ENCODE results near the gene ARHGEF10L.

- TF ChIP-seq ZNF18 (tag by site-specific recombination; IDR thresholded peaks at IDR 0.05) (no peak), ZNF830 (tag by site-specific recombination; IDR thresholded peaks at IDR 0.05; ENCODE audit: low read depth) (no peak), CTCF (tag by site-specific recombination; IDR thresholded peaks at IDR 0.05) (no peak), TSHZ1 (tag by site-specific recombination; IDR thresholded peaks at IDR 0.05; ENCODE audit: borderline replicate concordance) (no peak), ZNF513 (tag by site-specific recombination; IDR thresholded peaks at IDR 0.05) (no peak)
Measured at GRCh38 chr1:17559615-17560419, 20.3 kb downstream of the ARHGEF10L start.
